Measurements from ENCODE around the gene SRPRB.
A peak's percentile ranks its signal among the peaks of the same experiment; 100 is the strongest.
"Not testable (repeated sequence)": the region's sequence is repeated elsewhere in the genome, so short reads cannot be mapped to it uniquely, and the experiment has no call there.

Gene SRPRB

DNA sequence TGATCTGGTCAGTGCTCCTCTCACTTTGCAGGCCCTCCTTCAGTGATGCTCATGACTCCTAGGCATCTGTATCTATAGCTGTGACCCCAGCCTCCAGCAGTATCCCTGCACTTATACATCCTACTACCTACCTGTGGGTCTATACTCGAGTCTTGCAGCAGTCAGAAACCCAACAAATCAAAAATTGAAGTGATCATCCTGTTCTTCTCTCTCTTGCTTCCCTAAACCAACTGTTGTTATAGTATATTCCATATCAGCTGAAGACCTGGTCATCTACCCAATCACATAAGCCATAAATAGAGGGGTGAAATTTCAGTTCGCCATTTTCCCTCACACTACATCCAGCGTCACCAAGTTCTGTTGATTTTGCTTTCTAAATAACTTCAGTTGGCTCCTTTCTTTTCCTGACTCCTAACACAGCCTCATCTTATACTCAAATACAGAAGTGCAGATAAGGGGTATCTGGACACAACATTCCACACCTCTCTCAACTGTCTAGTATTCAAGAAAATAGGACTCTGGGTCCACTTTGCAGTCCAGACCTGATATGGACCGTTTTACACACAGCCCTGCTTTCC lies 25.9 kb upstream of the SRPRB start:
- DNase-seq: no peak

DNA sequence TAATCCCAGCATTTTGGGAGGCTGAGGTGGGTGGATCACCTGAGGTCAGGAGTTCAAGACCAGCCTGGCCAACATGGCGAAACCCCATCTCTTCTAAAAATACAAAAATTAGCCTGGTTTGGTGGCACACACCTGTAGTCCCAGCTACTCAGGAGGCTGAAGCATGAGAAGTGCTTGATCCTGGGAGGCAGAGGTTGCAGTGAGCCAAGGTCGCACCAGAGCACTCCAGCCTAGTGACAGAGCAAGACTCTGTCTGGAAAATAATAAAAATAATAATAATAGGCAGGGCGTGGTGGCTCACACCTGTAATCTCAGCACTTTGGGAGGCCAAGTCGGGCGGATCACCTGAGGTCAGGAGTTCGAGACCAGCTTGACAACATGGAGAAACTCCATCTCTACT lies 24.9 kb upstream of the SRPRB start:
- not testable (repeated sequence) for DNase-seq

DNA sequence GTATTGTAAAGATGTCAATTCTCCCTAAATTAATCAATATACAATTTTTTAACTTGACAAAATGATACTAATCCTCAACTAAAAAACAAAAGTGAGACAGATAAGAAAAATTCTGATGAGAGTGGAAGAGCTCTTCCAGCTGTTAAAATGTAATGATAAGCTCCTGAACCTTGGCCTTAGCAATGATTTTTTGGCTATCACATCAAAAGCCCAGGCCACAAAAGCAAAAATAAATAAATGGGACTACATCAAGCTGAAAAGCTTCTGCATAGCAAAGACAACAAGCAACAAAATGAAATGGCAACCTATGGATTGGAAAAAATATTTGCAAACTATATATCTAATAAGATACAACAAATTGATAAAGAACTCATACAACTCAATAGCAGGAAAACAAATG lies 24.0 kb upstream of the SRPRB start:
- DNase-seq: no peak

DNA sequence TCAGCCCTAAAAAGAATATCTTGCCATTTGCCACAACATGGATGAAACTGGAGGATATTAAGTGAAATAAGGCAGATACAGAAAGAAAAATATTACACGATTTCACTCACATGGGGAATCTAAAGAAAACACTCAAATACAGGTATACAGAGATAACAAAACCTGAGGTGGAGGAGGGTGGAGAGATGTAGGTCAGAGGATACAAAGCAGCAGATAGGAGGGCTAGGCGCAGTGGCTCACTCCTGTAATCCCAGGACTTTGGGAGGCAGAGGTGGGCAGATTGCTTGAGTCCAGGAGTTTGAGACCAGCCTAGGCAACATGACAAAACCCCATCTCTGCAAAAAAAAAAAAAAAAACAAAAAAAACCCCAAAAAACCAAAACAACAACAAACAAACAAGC lies 23.2 kb upstream of the SRPRB start:
- DNase-seq: no peak

DNA sequence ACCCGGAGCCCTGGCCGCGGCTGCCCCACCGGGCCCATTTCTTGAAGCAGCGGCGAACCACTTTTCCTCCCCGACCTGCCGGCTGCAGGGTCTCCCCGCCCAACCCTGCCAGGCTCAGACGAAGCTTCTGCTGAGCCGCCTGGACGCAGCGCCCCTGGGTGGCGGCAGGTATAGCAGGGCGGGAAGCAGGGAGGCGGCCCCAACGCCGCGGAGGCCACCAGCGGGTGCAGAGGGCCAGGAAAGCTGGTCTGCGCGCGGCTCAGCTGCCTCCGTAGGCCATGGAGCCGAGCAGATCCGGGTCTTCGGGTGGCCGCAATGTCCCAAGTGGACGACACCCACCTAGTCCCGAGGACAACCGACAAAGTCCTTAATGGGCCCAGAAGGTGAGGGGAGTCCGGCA lies 21.9 kb upstream of the SRPRB start:
- no peak for DNase-seq

DNA sequence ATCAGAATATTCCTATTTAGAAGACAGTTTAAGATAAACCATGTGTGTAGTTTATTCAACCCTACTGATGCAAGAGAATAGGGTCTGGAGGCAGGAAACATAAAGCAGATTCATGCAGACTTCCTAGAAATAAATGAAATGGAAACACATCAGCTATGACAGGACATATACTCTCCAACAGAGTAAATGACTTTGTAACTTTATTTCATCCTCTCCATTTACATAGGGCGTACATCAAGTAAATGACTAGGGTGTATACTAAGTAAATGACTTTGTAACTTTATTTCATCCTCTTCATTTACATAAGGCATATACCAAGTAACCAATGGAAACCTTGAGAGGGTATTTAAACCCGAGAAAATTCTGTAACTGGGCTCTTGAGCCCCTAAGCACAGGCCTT lies 17.6 kb upstream of the SRPRB start:
- no peak for DNase-seq

DNA sequence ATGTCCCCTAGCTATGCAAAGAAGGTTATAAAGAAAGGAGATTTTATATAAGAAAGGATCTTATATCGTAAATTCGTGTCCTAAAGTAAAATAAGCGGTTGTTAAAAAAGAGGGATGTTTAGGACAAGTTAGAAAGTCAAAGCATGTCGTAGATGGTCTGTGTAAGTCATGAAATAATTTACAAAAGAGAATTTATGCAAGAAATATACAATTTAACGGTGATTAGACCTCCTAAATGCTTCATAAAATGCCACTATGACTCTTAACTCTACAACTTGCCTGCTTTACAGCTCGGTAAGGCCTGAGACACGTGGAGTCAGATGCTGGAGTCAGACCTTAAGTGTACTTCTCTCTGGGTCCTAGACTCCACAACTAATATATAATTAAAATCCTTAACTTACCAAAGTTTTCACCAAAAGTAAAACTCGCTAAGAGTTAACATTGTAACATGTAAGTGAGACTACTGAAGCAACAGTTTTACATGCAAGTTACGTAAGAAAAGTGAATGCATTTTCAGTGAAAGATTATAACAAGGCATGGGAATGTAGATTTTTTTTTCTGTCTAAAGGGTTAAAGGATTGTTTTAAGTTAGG lies 13.3 kb upstream of the SRPRB start:
- no peak for DNase-seq

DNA sequence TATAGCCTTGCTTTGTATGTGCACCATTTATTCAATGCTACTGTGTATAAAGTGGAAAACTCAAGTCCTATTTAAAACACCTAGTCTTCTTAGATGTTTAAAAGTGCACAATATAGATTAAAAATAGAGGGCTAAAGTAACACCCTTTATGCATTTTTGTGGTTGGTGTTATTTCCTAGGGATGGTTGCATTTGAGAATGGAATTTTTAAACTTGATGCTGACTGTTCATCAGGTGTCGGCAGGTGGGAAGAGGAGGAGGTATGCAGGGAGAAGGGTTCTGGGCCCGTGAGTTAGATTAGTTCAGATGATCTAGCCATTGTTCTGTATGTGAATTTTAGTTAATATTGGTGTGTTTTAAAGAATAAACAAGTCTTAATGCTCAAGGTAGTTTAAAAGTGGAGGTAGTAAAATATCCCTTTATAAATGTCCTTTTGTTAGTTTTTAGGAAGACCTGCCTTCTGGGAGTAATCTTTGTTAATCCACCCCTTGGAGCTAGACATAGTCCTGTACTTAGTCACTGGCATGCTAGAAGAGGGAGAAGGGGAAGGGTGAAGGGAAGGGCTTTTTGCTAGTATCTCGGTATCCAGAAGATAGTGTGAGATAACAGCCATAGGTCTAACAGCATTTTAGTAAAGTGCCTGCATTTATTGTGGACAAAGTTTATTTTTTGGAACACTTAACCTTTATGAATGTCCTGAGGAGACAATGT lies 8.1 kb upstream of the SRPRB start:
- DNase-seq: no peak

DNA sequence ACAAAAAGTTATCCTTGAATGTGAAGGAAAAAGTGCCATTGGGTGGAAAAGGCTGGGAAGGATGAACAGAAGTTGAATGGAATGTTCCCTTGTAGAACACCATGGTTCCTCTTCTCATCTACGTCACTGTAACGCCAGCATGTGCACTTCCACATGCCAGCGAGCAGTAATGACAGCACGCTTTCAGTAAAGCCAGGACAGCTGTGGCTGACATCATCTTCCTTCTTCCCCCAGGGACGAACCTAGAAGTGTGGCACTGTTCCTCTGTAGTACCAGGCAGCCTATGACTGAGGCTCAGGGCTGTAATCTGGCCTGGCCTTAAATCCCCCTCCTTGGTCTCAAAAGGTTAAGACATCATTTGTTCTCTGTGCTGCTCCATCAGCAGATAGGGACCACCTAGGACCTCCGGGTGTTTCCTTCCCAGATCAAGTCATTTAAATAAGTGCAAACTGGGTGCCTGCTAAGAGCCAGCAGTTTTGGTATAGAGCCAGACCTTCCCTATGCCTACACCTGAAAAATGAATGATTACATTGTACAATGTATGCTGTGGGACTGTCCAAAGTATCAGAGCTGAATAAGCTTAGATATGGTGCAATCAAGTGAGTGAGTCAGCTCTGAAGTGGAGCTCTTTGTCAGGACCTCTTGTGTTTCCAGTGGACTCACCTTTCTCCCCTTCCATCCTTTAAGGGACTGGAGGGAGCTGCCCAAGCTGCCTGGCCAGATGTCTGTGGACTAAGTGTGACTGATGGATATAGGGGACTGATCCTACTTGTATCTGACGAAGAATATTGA lies 5.6 kb upstream of the SRPRB start:
- no peak for DNase-seq

DNA sequence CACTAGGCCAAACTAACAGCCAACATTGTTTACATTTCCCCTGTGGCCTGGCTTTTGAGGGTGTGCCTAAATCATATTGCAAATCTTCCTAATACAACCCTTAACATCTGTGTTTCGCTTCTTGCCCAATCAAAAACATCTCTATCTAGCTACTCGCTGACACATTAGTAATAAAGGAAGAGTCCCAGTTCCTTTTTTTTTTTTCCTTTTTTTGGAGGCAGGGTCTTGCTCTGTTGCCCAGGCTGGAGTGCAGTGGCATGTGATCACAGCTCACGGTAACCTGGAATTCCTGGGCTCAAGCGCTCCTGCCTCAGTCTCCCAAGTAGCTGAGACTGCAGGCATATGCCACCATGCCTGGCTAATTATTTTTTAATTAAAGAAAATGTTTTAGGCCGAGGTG lies 2.1 kb upstream of the SRPRB start:
- no peak for DNase-seq

DNA sequence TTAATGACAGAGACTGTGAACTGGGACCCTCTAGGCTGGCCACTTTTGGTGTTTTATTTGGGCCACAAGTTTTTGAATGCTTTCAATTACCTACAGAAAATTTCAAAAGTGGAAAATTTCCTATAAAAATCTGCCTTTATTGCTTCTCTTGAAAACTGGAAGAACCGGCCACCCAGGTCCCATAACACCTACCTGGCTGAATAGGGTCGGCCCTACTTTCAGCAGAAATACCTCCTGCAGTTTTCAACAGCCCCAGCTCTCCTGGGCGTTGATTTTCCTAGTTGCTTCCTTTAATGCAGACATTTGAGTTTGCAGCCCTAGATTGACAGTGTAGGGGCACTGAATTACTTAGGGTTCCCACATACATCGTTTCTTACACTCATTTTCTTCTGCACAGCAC lies 719 bp upstream of the SRPRB start:
- no peak for DNase-seq

DNA sequence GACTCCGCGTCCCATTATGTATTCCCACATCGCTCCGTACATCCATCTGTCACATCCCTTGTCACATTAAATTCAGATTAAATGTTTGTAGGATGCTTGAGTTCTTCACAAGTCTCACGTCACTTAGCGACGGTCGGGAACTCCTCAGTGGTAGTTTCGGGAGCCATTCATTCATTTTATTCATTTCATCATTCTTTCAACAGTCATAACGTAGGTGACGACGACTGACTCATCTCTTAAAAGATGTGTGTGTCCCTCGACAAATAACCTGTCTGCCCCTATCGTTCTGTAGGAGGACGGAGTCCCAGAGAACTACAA lies 272 bp upstream of the SRPRB start:
- DNase-seq: peak; percentile 64

DNA sequence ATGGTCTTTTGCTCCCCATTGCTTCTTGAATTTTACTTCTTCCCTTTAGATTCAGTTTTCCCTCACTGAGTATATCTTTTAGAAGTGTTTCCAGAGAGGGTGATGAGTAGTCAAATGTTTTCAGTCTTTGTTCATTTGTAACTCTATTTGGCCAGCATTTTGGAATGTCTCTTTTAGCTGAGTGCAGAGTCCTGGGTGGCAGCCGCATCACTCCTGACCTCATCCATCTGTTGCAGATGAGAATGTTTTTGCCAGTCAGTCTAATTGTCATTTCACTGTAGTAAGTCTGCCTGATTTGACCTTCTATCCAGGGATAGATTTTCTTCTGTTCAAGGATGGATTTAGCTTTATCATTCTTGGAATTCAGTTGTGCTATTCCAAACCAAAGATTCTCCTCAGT lies 7.3 kb downstream of the SRPRB start:
- DNase-seq: no peak

DNA sequence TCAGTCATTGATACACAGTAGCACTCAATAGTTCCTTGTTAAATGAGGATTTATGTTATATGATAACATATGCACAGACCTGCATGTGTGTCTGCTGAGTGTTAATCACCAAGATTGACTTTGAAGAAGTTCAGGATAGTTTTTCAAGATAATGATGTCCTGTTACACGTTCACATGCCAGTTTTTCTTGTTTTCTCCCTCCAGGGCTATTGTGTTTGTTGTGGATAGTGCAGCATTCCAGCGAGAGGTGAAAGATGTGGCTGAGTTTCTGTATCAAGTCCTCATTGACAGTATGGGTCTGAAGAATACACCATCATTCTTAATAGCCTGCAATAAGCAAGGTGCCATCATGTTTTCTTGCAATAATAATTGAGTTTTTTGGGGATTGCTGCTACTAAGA lies 9.8 kb downstream of the SRPRB start:
- DNase-seq: no peak

DNA sequence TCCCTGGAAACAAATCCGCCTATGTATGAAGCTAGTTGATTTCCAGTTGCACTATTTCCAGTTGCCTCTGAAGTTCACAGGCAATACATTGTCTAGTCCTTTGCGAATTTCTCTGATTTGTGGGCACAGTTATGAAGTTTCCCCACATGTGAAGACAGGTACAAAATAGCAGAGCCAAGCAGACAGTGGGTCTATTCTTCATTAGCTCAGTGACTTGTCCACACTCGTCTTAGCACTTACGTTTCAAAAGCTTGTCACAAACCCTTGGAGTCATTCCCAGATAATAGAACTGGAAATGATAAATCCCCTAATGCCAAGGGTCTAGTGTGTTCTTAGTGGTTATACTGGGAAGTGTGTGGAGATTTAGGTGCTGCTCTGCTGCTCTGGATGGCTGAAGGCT lies 14.5 kb downstream of the SRPRB start:
- no peak for DNase-seq

DNA sequence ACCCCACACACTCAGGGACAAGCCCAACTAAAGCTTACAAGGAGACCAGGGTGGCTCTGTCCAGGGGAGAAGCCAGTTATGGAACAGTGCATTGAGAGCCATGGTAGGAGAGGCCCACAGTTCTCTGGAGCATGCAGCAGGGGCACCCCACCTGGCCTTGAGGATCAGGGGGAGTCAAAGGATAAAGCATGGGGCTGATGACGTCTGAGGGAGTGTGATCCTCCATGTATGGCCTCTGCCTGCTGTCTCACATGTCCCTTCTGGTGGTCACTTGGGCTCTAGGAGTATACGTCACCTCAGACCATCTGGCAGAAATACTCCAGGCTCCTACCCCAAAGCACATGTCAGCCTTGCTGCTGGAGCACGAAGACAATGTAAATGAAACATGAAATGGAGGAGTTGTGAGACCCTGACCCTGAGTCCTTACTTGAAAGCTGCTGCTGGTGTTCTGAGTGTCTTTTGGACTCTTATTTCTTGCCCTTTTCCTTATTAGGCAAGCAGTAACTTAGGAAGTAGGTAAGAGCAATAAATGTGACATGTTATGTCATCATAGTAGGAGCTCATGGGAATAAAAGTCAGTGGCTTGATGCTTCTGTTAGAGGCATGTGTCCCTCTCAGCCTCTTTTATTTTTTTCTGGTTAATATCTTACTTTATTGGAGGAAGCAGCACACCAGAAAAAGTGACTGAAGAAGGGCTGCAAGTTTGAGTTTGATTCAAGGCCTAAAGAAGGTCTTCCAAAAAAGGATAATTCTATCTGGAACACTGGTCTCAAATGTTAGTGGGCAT lies 15.5 kb downstream of the SRPRB start:
- no peak for DNase-seq

DNA sequence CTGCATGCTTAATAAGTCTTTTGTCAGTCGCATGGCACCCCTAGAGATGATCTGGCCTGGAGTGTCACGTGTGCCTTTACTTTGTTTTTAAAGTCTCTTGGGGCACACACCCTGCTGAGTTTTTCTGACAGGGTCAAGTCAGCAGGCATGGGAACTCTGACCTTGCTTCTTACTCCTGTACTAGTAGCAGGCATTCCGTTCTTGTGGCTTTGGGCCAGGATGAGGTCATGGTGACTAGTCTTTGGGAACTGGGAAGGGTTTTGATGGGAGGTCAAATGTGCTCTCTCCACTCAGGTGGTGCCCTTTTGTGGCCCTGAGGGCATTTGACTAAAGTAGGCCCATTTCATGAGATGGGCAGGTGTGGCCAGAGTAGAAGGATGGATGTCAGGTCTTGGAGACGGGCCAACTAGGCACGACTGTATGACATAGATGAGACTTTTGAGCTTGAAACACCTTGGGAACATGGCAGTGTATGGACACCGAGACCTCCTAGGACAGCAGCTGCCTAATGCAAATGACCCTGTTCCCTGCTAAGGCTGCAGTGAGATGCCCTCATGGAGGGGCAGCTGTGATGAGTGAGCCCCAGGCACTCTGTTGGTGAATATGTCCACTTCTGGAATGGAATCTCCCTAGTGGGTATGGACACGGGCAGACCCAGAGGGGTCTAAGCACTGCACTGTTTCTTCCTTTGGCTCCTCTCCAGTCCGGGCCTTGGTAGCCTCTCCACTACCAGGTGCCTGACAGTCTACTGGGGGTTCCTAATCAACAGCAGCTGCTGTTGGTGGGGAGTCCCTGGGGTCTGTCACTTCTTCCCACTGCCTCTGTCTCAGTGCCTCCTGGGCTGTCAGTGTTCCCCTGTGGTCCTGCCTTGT lies 16.4 kb downstream of the SRPRB start:
- DNase-seq: no peak

DNA sequence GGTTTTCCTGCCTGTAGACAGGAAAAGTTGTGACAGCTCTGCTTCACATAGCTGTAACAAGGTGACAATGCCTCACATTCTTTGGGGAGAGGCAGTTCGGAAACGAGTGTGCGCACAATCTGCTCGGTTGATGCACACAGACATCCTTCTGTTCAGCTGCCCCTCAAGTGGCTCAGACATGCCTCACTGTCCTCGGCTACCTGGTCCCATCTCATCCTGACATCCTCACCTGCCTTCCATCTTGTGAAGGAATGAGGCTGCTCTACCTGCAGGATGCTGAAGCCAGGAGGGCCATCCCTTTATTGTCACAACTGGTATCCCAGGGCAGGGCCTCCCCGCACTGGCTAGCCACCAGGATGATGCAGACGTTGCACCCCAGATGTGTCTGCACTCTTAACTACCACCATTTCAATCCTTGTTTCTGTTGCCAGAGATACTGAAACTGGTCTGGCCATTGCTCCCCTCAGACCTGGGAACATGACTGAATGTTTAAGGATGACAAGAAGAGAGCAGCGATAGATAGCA lies 19.4 kb downstream of the SRPRB start:
- no peak for DNase-seq

DNA sequence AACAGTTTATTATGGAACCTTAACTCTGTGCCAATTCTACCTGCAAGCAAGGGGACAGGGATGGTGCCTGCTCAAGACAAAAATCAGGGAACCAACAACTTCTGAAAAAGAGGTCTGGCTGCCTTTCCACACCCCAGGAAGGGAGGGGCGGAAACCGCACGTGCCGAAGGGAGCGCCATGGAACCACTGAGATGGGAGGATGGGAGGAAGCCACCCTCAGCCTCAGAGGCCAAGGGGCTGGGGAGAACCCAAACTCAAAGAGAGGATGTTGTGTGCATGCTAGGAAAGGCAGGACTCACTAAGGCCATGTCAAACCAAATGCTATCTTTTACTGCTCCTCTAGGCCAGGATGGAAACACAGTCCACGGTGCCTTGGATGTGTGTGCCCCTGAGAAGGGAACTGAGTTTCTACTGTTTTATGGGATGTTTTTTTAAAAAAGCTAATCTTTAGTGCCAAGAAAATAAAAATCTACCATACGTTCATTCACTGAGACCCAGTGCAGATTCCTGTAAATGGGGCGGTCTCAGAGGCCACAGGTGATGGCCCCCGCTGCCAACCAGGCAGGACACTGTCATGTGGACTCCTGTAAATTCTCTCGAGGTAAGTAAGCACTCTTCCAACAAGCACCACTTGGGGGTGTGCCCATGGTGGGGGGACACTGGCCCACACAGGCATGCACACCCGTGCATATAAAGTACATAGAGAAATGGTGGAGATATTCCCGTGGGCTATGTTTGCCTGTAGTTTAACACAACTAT lies 20.5 kb downstream of the SRPRB start:
- no peak for DNase-seq

DNA sequence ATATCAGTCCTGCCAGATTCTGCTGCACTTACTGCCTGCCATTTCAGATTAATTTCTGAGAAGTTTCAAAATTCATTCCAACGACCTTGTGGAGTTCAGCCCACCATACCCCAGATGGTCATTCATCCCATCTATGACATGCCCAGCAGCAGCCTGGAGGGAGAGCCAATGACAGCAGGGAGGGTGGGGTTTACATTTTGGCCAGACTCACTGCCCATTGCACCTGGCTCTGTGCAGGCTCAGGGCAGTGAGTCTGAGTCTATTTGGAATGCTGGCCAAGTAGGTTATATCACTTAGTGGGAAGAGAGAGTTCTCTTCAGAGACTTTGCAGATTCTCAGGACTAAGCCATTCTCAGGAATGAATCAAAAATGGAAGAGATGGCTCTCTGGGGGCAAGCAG lies 21.5 kb downstream of the SRPRB start:
- DNase-seq: no peak

DNA sequence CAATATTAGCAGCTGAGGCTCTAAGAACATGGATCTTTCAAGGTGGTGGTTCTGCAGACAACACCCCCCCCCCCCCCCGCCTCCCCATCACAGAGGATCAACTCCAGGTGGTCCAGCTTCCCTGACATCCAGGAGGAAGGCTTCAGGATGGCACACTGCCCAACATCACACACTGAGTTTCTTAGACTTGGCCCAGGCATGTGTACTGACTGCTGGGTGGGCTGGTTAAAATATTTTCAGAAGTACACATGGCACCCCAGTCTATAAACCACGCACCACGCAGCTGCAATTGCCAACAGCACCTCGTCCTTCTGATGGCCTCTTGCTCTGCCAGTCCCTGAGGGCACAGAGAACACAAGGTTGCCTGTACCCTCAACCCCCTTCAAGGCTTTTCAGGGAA lies 22.1 kb downstream of the SRPRB start:
- DNase-seq: no peak
